HG03565 (cell line): ENCODE results near the gene NR5A2.
"Not testable (repeated sequence)": the region's sequence is repeated elsewhere in the genome, so short reads cannot be mapped to it uniquely, and the experiment has no call there.

Source experiments
- ATAC-seq: cut with Tn5 transposase; IDR thresholded peaks from one replicate; pipeline ENCODE4 v1.9.1; 2021; ENCODE audit warnings: mild to moderate bottlenecking, moderate library complexity; ENCODE audit not compliant: unreplicated experiment

NR5A2 gene

DNA sequence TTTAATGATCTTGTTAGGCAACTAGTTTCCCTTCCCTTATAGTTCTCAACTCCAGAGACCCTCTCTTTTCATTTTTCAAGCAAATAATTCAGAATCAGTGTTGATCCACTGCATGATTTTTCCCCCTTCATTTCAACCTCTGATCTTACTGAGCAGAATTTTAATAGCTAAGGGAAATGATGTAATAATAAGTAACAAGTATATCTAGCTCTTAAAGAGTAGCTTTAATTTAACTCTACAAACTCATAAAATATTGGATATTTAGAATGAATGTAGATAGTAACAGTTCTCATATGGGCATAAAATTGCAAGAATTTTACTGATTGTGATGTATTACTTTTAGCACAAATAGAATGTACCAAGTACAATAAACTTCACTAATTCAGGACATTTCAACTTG, 130.2 kb downstream of the NR5A2 start:
- no peak for ATAC-seq

DNA sequence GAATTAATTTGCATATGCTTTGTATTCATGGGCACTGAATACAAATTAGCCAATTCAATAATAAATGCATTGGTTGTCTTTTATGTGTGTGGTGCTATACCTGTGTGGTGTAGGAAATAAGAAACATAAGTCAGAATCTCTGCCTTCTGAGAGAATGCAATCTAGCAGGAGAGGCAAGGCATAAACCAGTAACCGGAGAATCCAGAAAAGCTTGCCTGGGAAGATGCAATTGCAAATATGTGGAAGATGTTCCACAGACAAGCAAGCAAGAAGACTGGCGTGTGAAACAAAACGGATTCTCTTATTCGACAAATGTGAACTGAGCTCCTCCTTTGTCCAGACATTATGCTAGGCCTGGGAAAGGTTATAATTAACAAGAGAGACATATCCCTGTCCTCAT, 134.3 kb downstream of the NR5A2 start:
- no peak for ATAC-seq

DNA sequence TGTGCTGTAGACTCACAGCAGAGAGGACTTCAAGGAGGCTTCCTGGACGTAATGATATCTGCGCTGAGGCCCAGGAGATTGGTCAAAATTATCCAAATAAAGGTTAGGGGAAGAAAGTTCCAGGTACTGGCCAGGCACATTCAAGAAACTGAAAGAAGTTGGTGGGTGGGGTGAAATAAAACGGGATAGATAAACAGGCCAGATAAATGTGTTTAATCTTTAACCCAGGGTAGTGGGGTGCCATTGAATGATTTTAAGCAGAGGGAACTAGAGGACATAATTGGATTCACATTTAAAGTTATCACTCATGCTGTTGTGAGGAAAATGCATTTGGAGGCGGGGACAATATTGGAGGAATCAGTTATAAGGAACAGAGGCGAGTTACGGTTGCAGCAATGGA, 134.7 kb downstream of the NR5A2 start:
- no peak for ATAC-seq

DNA sequence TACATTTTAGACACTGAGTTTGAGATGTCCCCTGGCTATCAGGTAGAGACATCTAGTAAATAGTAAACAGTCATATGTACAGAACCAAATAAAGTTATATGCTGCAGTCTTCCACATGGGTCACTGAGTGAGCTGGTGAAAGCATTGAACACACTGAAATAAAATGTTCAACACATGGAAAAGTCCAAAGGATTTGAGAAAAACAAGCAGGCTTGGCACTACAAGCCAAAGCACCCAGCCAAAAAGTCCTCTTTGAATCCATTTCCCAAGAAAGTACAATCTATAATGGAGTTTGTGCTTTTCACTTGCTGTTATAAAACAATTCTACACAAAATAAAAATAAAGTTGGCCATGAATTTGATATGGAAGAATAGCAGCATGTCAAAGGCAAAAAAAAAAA, 135.4 kb downstream of the NR5A2 start:
- no peak for ATAC-seq

DNA sequence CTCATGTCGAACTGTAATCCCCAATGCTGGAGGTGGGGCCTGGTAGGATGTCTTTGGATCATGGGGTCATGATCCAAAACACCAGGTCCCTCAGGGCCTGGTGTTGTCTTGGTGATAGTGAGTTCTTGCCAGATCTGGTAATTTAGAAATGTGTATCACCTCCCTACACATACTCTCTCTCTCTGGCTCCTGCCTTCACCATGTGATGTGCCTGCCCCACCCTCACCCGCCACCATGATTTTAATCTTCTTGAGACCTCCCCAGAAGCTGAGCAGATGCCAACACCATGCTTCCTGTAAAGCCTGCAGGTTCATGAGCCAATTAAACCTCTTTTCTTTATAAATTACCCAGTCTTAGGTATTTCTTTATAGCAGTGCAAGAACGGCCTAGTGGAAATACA, 136.4 kb downstream of the NR5A2 start:
- ATAC-seq, result no peak

DNA sequence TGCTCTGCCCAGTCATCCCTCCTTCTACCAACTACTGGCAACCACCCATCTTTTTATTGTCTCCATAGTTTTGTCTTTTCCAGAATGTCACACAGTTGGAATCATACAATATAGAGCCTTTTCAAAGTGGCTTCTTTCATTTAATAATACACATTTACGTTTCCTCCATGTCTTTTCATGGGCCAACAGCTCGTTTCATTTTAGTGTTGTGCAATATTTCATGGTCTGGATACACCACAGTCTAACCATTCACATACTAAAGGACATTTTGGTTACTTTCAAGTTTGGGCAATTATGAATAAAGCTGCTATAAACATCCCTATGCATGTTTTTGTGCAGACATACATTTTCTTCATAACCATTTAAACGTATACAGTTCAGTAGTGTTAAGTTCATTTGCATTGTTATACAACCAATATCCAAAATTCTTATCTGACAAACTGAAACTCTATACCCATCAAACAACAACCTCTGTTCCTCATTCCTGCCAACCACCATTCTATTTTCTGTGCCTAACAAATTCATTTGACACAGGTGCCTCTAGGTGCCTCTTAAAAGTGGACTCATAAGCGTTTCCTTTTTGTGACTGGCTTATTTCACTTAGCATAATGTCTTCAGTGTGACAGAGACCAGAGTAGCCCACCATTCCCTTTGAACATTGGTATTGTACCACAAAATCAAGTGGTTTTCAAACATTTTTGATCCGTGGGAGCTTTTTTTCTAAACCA, 138.1 kb downstream of the NR5A2 start:
- no peak for ATAC-seq

DNA sequence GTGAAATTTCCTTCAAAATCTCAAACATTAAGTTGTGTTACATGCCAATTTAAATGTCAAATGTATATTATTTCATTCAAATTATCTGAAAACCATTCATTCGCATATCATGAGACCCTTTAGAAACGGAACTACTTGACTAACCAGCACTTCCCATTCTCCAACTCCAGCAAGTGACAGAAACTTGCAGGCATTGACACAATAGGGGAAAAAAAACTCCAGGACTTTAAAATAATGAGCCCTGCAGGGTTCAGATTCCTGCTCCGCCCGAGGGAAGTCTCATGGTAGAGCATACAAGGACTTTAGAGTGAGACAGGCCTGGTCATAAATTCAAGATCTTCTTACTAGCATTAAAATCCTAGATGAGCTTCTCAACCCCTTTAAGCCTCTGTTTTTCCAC, 138.9 kb downstream of the NR5A2 start:
- ATAC-seq, result no peak

DNA sequence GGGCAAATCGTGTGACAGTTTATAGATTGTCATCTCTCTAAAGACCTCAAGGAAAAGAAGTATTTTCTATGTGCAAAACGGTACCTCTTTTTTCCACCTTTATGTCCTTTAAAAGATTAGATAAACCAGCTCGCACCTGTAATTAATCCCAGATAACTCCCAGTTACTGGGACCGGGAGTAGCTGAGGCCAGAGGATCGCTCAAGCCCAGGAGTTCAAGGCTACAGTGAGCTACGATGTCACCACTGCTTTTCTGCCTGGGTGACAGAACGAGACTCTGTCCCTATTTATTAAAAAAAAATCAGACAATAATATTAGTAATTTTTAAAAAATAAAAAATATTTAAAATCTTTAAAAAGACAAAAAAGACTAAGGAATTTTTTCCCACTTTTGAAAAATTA, 141.4 kb downstream of the NR5A2 start:
- ATAC-seq, result no peak

DNA sequence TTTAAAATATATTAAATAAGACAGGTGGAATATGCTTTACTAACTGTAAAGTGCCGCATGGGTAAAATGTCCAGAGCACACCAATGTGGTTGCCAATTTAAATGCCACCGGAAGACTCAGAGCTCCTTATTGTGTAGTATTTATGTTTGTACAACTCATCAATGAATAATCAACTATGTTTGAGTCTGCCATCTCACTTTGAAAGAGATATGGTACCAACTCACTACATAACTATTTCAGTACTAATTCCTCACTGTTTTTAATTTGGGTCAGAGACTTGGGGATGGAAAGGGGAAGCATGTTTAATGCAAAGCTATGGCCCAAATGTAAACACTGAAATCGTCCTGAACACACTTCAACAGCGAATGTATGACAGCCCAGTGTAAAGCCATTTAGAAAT, 144.8 kb downstream of the NR5A2 start:
- no peak for ATAC-seq

DNA sequence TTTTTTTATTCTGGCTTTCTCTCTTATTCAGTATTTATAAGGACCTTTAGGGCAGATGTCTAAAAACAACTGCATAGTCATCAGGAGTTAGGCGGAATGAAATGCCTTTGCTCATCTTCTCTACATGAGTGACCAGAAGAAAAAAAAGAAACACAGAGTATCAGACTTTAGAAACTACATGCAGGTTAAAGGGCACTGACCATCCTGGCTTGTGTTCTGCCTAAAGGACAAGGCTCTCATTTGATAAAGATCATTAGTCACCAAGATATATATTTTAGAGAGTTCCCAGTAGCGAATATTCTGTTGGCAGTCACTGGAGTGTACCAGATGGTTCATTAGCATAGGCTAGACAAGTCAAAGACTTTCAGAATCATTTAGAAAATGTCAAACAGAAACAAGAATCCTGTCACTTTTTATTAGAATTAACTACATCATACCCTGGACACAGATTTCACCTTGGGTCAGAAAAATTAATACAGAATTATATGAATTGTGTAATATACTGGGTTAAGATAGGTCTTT, 145.6 kb downstream of the NR5A2 start:
- no peak for ATAC-seq

DNA sequence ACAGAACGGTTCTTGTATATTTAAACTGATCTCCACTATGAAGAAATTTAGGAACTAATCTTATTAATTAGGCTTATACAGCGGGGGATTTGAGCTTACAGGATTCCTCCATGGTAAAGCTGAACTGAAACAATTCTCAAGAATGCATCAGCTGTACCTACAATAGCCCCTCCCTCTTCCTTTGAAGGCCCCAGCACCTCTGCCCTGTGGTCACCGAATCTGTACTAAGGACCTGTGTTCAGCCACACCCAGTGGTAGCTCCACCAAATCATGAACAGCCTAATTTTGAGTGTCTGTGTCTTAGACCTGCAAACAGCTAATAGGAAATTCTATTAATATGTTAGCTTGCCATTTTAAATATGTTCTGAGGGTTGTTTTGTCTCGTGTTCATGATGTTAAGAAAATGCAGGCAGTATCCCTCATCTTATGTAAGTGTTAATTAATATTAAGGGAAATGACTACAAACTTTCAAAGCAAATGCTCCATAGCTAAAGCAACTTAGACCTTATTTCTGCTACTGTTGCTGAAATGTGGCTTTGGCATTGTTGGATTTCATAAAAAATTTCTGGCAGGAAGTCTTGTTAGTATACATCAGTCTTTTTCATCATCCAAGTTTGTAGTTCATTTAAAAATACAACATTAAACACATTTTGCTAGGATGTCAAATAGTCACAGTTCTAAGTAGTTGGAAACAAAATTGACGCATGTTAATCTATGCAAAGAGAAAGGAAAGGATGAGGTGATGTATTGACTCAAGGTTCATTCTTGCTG, 147.2 kb downstream of the NR5A2 start:
- ATAC-seq, result no peak

DNA sequence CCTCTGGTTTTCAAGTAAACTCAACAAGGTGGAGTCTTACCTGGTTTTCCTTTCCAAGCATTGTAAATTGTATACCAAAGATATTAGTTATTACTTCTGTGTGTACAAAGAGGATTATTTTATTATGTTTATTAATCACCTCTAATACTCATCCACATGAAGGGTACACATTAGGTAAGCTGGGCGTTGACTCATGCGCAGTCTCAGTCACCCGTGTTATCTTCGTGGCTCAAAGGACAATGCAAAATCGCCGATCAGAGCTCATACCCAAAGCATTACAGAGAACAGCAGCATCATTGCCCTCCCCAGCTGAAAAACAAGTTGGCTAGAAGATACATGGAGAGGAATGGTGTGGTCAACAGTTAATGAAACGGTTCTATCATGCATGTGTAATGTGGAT, 148.7 kb downstream of the NR5A2 start:
- ATAC-seq, result no peak

DNA sequence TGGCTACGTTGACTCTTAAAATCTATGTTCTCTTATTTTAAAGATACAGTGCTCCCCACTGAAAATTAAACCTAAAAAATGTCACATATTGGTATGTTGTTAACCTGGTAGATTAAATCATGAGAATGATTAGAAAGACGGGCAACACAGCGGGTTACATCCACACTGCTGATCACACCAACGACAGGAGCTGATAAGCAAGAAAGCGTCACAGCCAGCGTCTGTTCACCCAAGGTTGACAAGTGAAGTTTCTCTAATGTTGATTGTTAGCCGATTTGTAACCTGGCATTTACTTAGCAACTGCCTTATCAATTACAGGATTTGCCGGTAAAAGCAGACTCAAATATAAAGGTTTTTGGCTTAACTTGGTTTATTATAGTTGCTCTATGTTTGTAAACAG, 149.3 kb downstream of the NR5A2 start:
- no peak for ATAC-seq

DNA sequence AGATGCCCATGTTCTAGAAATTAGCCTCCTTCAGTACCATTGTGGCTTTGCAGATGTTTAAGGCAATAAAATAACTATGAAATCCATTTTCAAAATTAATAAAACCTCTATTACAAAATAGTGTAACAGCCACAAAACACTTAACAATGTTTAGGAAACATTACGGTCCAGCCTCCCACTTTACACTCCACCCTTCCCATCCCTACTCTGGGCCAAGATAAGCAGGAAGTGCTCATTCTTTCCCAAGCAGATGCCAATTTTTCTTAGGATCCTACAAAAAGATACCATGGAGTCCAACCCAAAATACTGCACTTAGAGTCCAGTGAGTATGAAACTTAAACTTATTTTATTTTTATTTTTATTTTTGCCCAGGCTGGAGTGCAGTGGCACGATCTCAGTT, 150.8 kb downstream of the NR5A2 start:
- ATAC-seq, result no peak

DNA sequence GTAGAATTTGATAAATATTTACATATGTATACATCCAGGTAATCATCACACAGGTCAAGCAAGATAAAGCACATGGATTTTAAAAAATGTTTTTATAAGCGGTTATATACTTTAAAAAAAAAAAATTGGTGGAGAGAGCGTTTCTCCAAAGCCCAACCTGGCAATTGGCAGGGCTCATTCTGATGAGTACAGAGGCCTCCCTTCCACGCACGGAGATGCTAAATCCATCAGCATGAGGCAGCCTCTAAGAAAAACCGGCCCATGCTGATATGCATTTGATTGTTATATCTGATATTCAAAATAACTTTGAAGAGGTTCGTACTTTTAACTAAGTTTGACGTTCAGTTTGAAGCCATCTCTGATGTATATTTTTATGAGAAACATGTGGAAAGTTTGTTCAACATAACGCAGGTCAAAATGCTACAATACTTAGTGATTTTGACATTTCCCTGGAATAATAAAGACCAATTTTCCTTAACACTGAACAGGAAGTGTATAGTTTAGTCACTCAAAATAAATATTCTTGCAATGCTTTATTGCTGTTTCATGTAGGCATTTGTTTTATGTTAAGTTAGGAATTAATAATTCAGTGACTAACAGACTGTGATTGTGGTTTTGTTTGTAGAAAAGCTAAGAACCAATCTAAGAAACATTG, 151.7 kb downstream of the NR5A2 start:
- ATAC-seq, result no peak

DNA sequence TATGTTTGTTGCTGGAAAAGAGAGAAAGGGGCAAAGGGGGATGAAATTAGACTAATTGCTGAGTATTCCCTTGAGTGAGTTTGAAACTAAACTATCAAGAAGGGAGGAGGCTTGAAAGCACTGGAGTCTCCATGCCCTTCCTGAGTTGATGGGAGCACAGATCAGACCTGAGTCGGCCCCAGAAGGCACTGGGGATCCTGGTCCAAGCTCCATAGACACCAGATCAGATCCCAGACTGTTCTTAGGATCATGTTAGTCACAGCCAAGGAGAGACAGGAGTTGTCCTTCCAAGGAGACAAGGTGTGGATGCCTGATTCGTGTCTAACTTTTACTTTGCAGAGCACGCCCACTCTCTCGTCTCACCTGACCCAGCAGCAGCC, 152.3 kb downstream of the NR5A2 start:
- no peak for ATAC-seq

DNA sequence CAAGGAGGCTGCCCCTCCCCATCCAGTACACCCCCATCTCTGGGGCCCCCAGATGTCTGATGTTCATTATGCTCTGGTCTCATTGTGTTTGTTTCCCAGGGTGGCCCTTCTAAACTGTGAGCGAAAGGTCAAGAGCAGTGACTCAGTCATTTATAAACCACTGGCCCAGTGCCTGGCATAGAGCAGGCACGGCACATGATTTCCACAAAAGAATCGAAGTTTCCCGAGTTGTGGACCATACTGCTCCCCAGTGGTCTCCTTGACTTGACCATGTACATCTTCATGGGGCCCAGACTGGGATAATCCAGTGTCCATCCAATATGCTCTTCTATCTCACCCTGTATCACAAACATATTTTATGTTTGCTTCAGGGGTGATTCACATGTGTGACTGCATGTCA, 153.3 kb downstream of the NR5A2 start:
- ATAC-seq, result no peak

DNA sequence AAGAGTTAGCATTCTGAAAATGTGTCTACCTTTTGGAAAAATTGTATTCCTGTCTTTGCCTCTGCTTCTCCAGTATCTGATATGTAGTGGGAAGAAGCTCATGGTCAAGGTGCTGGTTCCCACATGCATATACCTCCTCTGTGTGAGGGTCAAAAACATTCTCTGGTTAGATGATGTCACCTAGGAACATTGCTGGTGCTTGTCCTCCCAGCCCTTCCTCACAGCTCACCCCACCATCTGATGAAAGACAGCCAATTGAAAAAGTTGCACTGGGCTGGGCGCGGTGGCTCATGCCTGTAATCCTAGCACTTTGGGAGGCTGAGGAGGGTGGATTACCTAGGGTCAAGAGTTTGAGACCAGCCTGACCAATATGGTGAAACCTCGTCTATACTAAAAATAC, 154.4 kb downstream of the NR5A2 start:
- no peak for ATAC-seq

DNA sequence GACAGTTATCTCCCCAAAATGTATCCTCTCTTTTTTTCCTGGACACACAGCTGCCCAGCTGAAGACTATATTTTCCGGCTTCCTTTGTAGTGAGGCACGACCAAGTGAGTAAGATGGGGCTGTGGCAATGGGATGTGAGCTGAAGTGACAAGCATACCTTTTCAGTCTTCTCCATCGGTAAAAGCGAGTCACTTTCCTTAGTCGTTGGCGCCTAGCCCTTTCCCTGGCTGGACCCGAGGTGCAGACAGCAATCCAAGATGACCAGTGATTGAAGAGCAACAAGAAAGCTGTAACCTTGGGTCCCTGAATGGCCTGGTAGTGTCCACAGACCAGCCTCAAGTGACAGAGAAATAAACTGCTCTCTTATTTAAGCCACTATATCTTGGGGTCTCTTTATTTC, 155.2 kb downstream of the NR5A2 start:
- ATAC-seq, result no peak

DNA sequence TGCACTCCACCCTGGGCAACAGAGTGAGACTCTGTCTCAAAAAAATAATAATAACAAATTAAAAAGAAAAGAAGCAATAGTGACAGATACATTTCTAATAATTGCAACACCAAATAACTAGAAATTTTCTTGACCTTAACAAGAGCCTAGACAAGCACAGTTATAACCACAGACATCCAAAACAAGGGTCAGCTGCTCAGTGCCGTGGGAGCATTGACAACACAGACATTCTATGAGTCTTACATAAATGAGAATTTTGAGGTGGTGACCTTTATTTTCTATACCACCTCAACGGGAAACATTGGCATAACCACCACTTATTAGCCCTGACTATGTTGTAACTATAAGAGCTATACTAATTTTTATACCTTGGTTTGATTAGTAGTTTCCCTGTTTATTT, 156.1 kb downstream of the NR5A2 start:
- no peak for ATAC-seq

DNA sequence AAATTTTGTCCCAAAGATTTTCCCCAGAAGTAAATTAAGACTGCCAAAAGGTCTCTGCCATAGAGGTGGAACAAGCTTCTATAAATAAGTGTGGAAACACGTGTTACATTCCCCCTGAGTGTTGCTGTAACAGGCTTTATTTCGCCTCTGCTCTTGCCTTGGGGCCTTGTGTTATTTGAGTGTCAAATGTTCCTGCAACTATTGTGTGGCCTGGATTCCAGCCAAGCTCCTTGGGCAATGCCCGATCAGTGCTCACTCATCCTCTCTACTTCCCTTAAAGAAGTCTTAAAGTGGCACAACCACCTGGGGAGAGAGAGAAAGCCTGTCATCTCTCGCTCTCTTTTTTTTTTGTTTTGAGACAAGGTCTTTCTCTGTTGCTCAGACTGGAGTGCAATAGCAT, 156.7 kb downstream of the NR5A2 start:
- ATAC-seq, result no peak

DNA sequence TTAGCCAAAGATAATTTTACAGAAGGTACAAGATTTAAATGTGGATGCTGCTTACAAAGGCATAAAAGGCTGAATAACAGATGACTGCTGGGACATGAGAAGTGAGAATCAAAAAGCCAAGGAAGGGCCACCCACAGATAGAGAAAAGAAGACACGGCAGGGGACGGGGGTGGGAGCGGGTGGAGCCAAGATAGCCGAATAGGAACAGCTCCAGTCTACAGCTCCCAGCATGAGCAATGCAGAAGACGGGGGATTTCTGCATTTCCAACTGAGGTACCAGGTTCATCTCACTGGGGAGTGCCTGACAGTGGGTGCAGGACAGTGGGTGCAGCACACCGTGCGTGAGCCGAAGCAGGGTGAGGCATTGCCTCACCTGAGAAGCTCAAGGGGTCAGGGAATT, 157.7 kb downstream of the NR5A2 start:
- not testable (repeated sequence) for ATAC-seq
